SK-N-SH treated with all-trans-retinoic acid at 6 μM for 48 hours (cell line): ENCODE data around the gene UBE4B.

Experiments used
- ATAC-seq: fragments of 200-7000 bp; cut with Tn5 transposase; 3 replicates; pipeline ENCODE4 v1.9.1; 2020; ENCODE audit warnings: mild to moderate bottlenecking, moderate library complexity
- ARNTL ChIP-seq: fragments of 450-650 bp; formaldehyde crosslinking; IDR thresholded peaks from 2 replicates; pipeline ENCODE4 v1.5.0; 2020; ENCODE audit warnings: low read depth, mild to moderate bottlenecking, moderate library complexity, borderline replicate concordance
- CSDC2 ChIP-seq: fragments of 250-450 bp; sonication (Bioruptor Pico); IDR thresholded peaks from 2 replicates; pipeline ENCODE4 v1.5.0; 2020; ENCODE audit warnings: mild to moderate bottlenecking, moderate library complexity
- CSRNP3 ChIP-seq: fragments of 250-450 bp; sonication (Bioruptor Pico); IDR thresholded peaks from 2 replicates; pipeline ENCODE4 v1.5.1; 2021; ENCODE audit warnings: mild to moderate bottlenecking, moderate library complexity
- GLIS3 ChIP-seq: fragments of 250-450 bp; sonication (Bioruptor Pico); IDR thresholded peaks from 2 replicates; pipeline ENCODE4 v1.5.0; 2020; ENCODE audit warnings: mild to moderate bottlenecking, moderate library complexity
- ISL1 ChIP-seq: fragments of 250-450 bp; sonication (Bioruptor Pico); IDR thresholded peaks from 2 replicates; pipeline ENCODE4 v2.1.2; 2022; ENCODE audit warnings: mild to moderate bottlenecking, moderate library complexity
- OSR1 ChIP-seq: fragments of 250-450 bp; sonication (Bioruptor Pico); IDR thresholded peaks from 2 replicates; pipeline ENCODE4 v1.8.0; 2022; ENCODE audit warnings: moderate library complexity, mild to moderate bottlenecking, inconsistent platforms
- PATZ1 ChIP-seq: fragments of 250-450 bp; sonication (Bioruptor Pico); IDR thresholded peaks from 2 replicates; pipeline ENCODE4 v1.8.0; 2020; ENCODE audit warnings: mild to moderate bottlenecking, moderate library complexity, borderline replicate concordance
- POU6F1 ChIP-seq: fragments of 250-450 bp; sonication (Bioruptor Pico); IDR thresholded peaks from 2 replicates; pipeline ENCODE4 v1.8.0; 2021; ENCODE audit warnings: low read depth, mild to moderate bottlenecking, moderate library complexity, borderline replicate concordance
- PPARA ChIP-seq: fragments of 250-450 bp; sonication (Bioruptor Pico); IDR thresholded peaks from 2 replicates; pipeline ENCODE4 v1.5.0; 2020; ENCODE audit warnings: mild to moderate bottlenecking, borderline replicate concordance
- SNAI2 ChIP-seq: fragments of 250-450 bp; sonication (Bioruptor Pico); IDR thresholded peaks from 2 replicates; pipeline ENCODE4 v1.5.0; 2020; ENCODE audit warnings: mild to moderate bottlenecking, moderate library complexity
- TCF4 ChIP-seq: fragments of 250-450 bp; sonication (Bioruptor Pico); IDR thresholded peaks from 2 replicates; pipeline ENCODE4 v1.8.0; 2021; ENCODE audit warnings: mild to moderate bottlenecking, moderate library complexity, borderline replicate concordance
- TOX ChIP-seq: fragments of 250-450 bp; sonication (Bioruptor Pico); IDR thresholded peaks from 2 replicates; pipeline ENCODE4 v1.8.0; 2021; ENCODE audit warnings: mild to moderate bottlenecking, moderate library complexity, borderline replicate concordance
- TSHZ2 ChIP-seq: fragments of 250-450 bp; sonication (Bioruptor Pico); IDR thresholded peaks from 2 replicates; pipeline ENCODE4 v1.5.0; 2020; ENCODE audit warnings: mild to moderate bottlenecking, moderate library complexity
- ZC3H10 ChIP-seq: fragments of 250-450 bp; sonication (Bioruptor Pico); IDR thresholded peaks from 2 replicates; pipeline ENCODE4 v1.5.1; 2021; ENCODE audit warnings: mild to moderate bottlenecking, moderate library complexity
- ZFP3 ChIP-seq: fragments of 250-450 bp; sonication (Bioruptor Pico); IDR thresholded peaks from 2 replicates; pipeline ENCODE4 v1.5.0; 2020; ENCODE audit warnings: mild to moderate bottlenecking, moderate library complexity
- ZFP30 ChIP-seq: fragments of 450-650 bp; formaldehyde crosslinking; IDR thresholded peaks from 2 replicates; pipeline ENCODE4 v1.5.0; 2022; ENCODE audit warnings: mild to moderate bottlenecking, moderate library complexity
- ZNF565 ChIP-seq: fragments of 450-650 bp; formaldehyde crosslinking; conservative IDR thresholded peaks from 2 replicates; pipeline ENCODE4 v1.5.0; 2020; ENCODE audit warnings: low read depth, mild to moderate bottlenecking, moderate library complexity
- ZNF70 ChIP-seq: fragments of 450-650 bp; formaldehyde crosslinking; IDR thresholded peaks from 2 replicates; pipeline ENCODE4 v1.5.0; 2020; ENCODE audit warnings: mild to moderate bottlenecking, moderate library complexity
- ZNF8 ChIP-seq: fragments of 450-650 bp; formaldehyde crosslinking; IDR thresholded peaks from 2 replicates; pipeline ENCODE4 v1.5.0; 2020; ENCODE audit warnings: mild to moderate bottlenecking, moderate library complexity

Gene UBE4B

GRCh38 chr1:10085076-10085475 is 52.3 kb downstream of the UBE4B start:
- no peak for ATAC-seq
- no peak for TF ChIP-seq ZFP30 (CRISPR knock-in tag)
- no peak for TF ChIP-seq PATZ1 (CRISPR knock-in tag)
- TF ChIP-seq ISL1 (CRISPR knock-in tag), result no peak
- no peak for TF ChIP-seq TSHZ2 (CRISPR knock-in tag)
- no peak for TF ChIP-seq TCF4
- TF ChIP-seq TOX (CRISPR knock-in tag), result no peak
- TF ChIP-seq ZNF8 (CRISPR knock-in tag), result no peak
- TF ChIP-seq POU6F1 (CRISPR knock-in tag), result no peak
- TF ChIP-seq ZNF565 (CRISPR knock-in tag), result no peak

- no peak for TF ChIP-seq GLIS3 (CRISPR knock-in tag)
- TF ChIP-seq CSDC2 (CRISPR knock-in tag), result no peak
- no peak for TF ChIP-seq TSHZ2 (CRISPR knock-in tag)
- TF ChIP-seq ZFP3 (CRISPR knock-in tag), result no peak
- TF ChIP-seq CSRNP3 (CRISPR knock-in tag), result no peak
- TF ChIP-seq PATZ1 (CRISPR knock-in tag), result no peak
- no peak for TF ChIP-seq PPARA
- no peak for TF ChIP-seq ZNF70 (CRISPR knock-in tag)
- TF ChIP-seq ZFP30 (CRISPR knock-in tag), result no peak
- TF ChIP-seq ZC3H10 (CRISPR knock-in tag), result no peak
- no peak for TF ChIP-seq ZNF8 (CRISPR knock-in tag)
- TF ChIP-seq SNAI2, result no peak
- no peak for TF ChIP-seq OSR1 (CRISPR knock-in tag)
- no peak for TF ChIP-seq ARNTL (CRISPR knock-in tag)
- TF ChIP-seq, all 23 proteins: peak for 0
- no peak for ATAC-seq
These were observed 54.5 kb downstream of the UBE4B start for GRCh38 chr1:10087210-10087609.
